GM21367 (cell line): ENCODE results near the gene RPS27.
A peak's percentile ranks its signal among the peaks of the same experiment; 100 is the strongest.

Experiments used
- ATAC-seq: cut with Tn5 transposase; IDR thresholded peaks from one replicate; pipeline ENCODE4 v1.9.1; 2021; ENCODE audit not compliant: unreplicated experiment

RPS27 gene

DNA sequence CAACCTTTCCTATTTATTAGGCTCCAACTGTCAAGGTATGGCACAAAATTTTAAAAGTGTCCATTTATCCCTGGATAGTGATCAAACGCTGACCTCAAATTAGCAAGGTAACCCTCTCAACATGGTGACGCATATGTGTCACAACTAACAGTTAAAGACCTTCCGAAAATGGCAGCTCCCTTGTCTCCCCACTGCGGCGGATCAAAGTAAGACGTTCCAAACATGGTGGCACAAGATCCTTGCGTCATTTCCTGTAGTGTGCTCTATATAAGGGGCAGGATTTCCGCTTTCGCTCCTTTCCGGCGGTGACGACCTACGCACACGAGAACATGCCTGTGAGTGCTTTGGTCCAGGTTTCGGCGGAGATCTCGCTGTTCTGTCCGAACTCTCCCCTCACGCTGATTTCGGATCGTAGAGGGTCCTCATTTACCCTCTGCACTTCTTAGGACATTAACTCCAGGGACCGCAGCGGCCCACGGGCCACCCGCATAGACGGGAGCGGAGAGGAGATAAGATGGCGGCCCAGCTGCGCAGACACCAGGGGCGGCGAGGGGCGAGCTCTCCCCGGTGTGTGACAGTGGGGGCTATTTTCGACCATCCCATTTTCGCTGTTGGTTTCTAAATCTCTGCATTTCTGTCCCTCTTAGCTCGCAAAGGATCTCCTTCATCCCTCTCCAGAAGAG, at the start of gene RPS27:
RPS27 (plus strand) TSS at position 295 of the 683 bp plus-strand sequence; CDS start at position 330, 35 bp downstream.
- peak; percentile 68 for ATAC-seq

DNA sequence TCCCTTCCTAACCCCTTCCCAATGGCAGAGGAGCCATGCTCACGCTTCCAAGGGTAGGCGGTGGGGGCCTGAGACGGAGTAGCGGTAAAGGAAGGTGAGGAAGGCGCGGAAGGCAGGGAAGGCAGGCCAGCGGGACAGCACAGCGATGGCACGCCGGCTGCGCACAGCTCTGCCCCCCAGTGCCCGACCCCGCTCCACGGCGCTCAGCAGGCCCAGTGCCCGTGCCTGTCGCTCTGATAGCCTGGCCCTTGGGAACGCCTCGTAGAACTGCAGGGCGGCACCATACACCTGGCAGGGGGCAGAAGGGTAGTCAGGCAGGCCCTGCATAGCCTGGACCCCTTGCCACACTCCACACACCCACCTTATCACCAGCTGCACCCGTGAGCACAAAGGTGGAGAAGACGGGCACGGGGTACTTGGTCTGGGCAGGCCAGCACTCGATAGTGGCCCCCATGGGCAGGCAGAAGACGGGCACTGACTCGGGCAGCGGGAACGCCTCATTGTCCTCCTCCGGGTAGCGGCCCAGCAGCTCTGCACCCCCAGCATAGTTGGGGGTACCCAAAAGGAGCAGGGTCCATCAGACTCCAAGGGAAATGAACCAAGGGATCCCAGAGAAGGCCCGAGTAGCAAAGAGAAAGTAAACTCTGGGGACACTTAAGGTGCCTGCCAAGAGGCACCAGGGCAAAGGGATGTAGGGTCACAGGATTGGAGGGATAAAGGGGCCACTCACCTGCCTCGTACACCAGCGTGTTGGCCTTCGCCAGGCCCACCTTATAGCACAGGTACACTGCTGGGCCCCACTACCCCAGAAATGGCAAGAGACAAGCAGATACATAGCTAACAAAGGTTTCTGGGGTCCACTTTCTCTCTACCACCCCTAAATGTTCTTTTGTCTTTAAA, 48.5 kb upstream of the RPS27 start:
- no peak for ATAC-seq

DNA sequence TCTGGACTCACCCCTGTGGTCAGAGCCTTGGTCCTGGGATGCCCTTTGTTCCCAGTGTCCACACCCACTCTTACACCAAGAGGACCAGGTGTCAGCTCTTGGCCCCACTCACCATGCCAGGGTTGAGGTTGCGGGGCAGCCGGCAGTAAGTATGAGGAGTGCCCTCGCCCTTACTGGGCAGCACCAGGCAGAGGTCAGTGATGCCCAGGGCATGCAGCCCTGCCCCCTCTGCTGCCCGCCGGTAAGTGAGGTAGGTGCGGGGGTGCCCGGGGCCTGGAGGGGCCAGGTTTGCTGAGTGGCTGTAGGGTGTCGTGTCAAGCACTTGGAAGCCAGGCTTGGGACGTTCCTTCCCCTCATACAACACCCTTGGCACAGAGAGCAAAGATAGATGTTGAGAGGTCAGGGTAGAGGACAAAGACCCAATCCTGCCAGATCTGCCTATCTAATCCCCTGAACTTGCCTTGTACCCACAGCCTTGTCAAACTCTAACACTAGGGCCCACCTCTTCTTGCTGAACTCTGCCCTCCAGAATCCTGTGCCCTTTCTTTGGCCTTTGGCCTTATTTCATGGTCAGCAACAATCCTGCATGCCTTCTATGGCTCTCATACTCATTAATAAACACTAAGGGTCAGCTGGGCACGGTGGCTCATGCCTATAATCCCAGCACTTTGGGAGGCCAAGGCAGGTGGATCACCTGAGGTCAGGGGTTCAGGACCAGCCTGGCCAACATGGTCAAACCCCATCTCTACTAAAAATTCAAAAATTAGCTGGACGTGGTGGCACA, 47.6 kb upstream of the RPS27 start:
- ATAC-seq = no peak

DNA sequence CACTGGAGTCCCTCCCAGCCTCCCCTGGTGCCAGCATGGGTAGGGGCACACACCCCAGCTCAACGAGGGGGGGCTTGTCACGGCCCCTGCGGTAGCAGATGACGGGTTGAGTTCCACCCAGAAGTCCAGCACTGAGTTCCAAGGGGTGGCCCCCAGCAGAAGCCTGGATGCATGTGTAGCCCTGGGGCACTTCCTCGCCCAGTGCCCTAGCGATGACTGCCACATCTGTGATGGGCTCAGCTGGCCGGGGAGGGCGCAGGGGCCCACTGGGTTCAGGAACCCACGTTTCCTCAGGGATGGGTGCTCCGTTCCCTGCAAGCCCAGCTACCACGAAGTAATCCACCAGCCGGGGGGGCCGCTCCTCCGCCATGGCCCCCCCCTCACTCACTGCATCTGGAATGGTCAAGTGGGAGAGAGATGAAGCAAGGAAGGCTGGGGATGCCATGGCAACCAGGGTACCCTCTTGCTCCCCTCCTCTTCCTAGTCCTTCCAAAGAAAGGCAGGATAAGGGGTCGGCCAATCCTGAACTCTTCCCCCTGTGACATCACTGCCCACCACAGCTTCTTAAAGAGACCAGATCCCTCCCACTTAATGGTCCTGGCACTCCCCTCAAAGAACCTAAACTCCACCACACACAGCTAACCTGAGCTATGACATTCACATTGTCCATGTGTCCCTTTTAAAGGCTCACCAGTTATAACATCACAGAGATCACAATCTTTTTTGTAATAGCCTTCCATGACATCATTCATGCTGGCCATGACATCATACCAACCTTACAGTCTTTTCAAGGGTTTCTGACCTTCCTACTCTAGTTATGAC, 46.3 kb upstream of the RPS27 start:
- ATAC-seq = no peak

DNA sequence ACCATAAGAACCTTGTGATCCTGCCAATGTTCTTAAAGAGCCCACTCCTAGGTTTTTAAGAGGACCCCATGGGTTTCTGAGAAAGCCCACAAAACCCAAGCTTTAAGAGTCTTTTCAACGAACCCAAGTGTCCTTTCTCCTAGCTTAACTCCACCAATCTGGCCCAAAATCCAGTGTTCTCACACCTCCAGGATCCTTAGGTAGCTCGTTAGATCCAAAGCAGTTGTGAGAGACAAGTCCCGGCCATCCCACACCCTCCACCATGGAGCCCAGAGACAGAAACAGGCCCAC, 45.8 kb upstream of the RPS27 start:
- ATAC-seq = no peak

DNA sequence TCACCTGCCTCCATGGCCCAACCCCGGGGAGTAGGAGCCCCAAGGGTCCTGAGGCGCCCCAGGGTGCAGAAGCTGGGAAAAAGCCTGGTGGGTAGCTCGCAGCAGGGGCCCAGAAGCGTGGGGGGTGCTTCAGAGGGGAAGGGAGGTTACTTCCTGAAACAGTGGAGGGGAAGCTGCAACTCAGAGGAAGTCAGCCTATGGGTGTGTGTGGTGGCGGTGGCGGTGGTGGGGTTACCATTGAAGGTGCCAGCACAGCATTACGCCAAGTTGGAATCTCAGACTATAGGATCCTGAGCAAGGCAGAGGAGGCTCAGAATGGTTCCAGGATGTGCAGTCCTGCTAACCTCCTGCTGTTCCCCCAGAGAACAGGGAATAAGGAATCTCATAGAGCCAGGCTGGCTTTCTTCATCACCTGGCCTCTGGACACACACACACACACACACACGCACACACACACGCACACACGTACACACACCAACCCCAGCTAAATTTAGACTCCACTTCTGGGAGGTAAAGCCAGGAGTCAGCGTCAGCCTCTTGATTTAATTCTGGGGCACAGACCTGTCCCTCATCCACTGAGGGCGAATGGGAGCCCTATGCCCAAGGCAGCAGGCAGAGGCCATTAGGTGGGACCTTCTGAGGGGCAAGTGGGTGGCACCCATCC, 45.3 kb upstream of the RPS27 start:
- no peak for ATAC-seq

DNA sequence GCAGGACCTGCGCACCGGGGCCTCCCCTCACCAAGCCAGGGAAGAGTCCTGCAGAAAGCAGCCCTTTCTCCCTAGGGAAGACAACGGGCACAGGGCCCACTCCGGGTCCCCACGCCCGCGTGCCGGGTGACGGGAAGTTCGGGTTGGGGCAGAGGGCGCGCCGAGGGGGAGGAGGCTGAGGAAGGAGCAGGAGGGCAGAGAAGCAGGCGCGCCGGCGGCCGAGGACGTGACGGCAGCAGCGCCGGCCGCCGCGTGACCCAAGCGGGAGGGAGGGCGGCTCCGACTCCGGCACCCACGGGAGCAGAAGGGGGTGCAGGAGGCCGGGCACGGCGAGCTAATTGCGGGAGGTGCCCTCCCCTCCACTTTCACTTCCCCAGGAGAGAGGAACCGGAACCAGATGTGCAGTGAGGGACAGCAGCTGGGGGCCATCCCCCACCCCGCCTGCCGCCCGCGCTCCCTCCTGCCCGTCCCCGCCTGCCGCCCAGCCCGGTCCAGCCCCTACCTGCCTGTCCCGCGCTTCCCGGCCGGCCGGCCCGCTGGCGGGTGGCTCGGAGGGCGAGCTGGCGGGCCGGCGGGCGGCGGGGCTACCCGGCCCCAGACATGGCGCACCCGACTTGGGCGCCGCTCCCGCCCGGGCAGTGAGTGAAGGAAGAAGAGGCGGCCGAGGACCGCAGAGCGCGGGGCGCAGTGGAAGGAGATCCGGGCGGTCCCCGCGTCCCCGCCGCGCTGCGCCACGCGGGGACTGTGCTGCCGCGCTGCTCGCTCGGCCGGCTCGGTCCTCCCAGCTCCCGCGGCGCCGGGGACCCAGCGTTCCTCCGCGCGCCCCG, 44.6 kb upstream of the RPS27 start:
- ATAC-seq = peak; percentile 49

DNA sequence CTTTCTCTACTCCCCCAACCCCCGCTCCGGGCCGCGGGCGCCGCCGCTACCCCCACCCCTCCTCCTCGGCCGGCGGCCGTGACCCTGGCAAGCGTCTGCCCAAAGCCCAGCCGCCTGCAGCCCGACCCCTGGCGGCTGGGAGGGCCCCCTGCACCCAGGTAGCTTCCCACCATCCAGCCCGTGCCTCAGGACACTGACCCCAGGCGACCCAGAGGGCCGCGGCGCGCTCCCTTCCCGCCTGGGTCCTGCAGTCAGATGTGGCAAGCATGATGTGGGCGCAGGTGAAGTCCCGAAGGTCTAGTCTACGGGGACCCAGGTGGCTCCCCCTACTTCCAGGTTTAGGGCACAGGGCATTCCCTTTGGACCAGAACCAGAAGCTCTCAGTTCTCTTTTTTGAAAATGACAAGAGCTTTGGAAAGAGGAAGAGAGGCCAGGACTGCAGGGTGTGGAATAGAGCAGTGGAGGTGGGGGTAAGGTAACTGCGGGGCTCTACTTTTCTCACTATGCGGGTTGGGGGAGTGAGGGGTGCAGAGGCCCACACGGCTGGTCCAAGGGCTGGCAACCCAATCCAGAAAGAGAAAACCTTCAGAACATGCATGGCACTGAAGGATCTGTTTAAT, 43.8 kb upstream of the RPS27 start, which contains the start of gene DENND4B:
DENND4B (minus strand) TSS at position 97 of the 620 bp plus-strand sequence. CDS start 2,344 bp downstream, outside the sequence.
- peak; percentile 43 for ATAC-seq

DNA sequence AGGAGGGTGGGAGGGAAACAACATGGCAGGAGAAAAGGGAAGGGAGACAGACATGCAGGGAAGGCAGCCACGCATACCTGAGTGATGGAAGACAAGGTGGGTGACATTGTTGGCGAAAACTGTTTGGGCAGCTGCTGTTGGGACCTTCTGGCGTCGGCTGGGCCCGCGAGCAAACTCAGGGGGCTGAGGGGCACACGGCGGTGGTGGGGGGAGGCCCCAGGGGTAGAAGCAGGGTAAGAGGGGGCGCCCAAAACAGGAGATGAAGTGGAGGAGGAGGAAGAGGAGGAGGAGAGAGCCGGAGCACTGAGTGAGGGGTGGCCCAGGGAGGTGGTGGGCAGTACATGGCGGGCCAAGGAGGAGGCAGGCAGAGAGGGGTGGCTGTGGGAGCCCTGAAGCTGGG, 39.4 kb upstream of the RPS27 start:
- no peak for ATAC-seq

DNA sequence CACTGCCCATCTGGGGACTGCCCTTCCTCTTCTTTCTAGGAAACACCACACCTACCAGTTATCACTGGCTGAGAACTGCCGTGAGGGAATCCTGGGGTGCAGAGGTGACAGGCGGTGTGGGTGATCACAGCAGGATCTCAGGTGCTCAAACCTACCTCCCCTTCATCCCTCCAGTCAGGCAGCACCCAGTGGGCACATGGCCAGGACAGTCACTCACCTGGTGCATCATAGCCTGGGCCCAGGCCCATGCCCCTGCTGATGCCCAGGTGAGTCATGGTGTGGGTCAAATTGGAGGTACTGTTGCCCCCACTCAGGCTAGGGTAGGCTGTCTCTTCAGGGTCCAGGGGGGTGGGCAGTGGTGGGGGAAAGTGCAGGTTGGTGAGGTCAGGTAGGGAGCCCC, 38.8 kb upstream of the RPS27 start:
- no peak for ATAC-seq

DNA sequence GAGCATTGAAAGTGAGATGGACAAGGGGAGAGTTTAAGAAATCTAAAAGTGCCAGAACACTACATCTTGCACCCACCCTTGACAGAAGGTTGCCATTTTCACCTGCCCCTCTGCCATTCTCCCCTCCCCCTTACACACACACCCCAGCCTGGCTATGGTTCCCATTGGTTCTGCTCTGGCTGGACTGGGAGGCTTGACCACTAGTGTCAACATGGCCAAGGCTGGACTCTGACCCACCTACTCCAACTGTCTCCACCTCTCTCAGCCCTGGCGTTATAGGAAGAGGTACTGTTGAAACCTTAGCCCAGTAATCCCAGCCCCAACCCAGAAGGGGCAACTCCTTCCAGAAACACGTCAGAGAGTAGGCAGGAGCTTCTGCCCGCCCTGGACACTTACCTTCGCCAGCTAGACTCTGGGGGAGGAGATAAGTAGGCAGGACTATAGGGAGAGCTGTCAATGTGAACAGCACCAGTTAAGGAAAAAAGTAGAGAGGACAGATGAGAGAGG, 36.6 kb upstream of the RPS27 start:
- ATAC-seq = no peak

DNA sequence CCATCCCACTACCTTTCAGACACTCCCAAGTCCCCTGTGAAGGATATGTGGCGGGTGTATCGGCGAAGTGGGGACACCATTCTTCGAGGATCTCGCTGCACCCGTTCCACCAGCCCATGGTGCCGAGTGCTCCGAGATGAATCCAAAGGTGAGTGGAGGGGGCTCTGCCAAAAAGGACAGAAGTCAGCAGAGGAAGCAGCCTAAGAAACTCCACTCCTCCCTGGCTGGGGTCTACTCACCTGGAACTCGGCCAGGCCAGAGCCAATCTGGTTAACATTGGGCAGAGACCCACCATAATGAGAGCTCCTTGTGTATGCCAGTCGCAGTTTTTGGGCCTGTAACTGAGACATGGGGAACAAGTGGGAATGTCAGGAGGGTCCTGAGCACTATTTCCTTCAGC, 35.7 kb upstream of the RPS27 start:
- no peak for ATAC-seq

DNA sequence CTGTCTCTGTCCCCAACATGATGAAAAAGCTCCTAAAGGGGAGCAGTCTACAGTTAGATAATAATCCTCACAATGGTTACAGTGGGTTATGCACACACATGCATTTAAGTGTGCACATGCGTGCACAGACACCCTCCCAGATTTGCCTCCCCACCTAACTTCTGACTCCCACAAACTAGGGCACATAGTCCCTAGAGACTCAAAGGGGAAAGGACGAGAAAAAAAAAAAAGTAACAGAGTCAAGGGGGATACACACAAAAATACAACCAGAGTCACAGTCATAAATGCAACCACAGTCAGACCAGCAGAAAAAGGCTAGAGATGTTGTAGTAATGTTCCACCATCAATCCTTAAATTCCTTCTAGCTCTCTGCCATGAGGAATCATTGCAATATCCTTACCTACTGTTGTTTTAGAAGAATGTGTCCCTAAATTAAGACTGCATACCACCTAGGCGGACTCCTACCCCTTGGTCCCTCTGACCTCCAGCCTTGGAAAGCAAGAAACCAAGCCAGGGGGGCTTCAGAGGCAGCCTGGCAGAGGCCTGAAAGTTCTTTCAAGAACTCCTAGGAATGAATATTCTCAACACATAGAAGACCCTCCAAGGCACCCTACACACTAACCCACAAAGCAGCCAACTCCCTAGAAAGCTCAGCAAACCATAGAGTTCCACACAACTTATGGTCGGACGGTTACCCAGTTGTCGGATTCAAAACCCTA, 33.4 kb upstream of the RPS27 start:
- ATAC-seq = no peak

DNA sequence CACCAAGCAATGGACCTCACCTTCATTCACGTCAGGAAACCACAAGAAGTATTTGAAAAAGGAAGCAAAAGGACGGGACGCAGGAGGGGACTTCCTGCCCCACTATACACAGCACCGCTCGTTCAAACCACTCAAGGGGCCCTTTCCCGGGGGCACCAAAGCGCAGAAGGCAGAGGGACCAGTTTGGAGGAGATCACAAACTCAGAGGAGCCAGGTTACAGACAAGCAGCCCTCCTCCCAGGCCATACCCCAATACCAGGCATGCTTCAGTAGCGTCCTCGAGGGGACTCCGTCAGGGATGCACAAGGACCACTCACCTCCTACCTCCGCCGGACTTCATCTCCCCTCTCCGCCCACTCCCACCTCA, 32.8 kb upstream of the RPS27 start:
- no peak for ATAC-seq

DNA sequence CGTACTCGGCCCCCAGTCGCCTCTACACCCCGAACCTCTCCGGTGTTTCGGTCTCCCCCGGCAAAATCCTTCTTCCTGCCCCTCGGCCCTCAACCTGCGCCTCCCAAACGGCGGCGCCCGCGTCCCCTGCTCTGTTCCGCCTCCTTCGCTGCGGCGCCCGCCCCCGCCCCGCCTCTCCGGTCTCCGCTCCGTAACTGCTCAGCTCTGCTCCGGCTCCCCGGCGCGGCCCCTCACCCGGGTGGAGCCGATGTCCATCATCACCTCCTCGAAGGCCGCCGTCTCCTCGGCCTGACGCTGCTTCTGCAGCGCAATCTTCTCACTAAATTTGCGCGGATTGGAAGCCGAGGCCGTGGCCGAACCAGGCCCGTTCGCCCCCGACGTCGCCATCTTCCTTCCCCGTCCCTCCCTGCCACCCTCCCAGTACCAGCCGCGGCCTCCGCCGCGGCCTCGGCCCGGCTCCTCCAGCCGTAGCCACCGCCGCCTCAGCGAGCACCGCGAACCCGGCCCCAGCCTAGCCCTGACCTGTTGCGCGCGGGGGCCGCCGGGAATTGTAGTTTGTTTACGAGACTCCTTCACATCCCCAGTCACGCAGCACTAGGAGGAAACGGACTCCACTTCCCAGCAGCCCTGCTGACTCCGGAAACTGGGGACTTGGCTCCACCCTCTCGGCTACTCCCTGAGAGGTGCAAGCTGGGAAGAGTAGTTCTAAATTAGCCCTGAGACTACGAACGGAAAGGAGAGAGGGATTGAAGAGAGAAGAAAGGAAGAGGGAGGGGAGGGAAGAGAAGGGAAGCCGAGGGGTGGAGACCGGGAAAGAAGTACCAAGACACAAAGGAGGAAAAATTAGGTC, 32.2 kb upstream of the RPS27 start, which contains the start of gene CRTC2:
CRTC2 (minus strand) TSS at position 502 of the 850 bp plus-strand sequence; CDS start at position 387, 115 bp downstream.
- peak; percentile 64 for ATAC-seq

DNA sequence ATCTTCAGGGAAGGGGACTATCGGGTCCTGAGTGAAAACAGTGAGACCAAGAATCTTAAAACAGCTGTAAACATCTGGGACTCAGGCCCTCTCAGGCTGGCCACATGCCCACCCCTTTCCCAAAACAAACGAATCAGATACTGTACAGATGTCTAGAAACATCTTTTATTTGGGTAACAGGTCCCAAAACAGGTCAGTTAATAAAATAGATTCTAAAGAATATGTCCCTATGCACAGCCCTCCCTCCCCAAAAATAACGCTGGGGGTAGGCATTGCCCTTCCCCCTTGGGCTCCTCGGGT, 31.7 kb upstream of the RPS27 start:
- no peak for ATAC-seq

DNA sequence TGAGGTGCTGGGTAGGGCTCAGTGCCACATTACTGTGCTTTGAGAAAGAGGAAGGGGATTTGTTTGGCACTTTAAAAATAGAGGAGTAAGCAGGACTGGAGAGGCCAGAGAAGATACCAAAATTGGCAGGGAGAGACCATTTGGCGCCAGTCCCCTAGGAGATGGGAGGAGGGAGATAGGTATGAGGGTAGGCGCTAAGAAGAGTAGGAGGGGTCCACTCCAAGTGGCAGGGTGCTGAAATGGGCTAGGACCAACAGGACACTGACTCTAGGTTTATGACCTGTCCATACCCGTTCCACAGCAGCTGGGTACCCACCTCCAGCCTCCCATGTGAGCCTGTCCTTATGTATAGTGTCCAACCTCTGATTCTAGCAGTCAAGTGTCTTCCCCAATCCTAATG, 31.1 kb upstream of the RPS27 start:
- ATAC-seq = no peak
